Liver (tissue), 9 donors: Measurements from ENCODE around the gene LDB3. TPM values are rescaled to one million over a fixed set of nuclear protein-coding genes. Genes with fewer than 3 reads are reported as not detected.

ENCODE experiments used
- DNase-seq: peaks from one replicate; pipeline ENCODE4 v3.0.0-alpha.2; 2017; ENCODE audit warnings: low spot score
- H3K27ac ChIP-seq, 2 donors: one replicate each; pipeline ENCODE4 v1.7.0; 2013; ENCODE audit warnings: inconsistent platforms in 2 of 2, low read length in 2 of 2, control low read depth in 1 of 2, low read depth in 1 of 2, mild to moderate bottlenecking in 1 of 2
- H3K27me3 ChIP-seq, 4 donors: one replicate each; pipeline versions ENCODE4 v1.6.1 to v1.7.0; 2013; ENCODE audit warnings: low read length in 3 of 4, inconsistent platforms in 1 of 4, mild to moderate bottlenecking in 1 of 4, moderate library complexity in 1 of 4; ENCODE audit not compliant: control insufficient read depth in 4 of 4, insufficient read depth in 4 of 4
- H3K36me3 ChIP-seq, 4 donors: one replicate each; pipeline versions ENCODE4 v1.6.1 to v1.7.0; 2013; ENCODE audit warnings: low read length in 3 of 4, mild to moderate bottlenecking in 3 of 4, low read depth in 1 of 4, moderate library complexity in 1 of 4; ENCODE audit not compliant: control insufficient read depth in 4 of 4, insufficient read depth in 3 of 4
- H3K4me1 ChIP-seq, 4 donors: one replicate each; pipeline versions ENCODE4 v1.6.1 to v1.7.0; 2013; ENCODE audit warnings: low read length in 3 of 4, mild to moderate bottlenecking in 3 of 4, moderate library complexity in 1 of 4; ENCODE audit not compliant: control insufficient read depth in 4 of 4, insufficient read depth in 4 of 4
- H3K4me3 ChIP-seq, 3 donors: one replicate each; pipeline versions ENCODE4 v1.6.1 to v1.7.0; 2013; ENCODE audit warnings: low read length in 3 of 3, control low read depth in 1 of 3, low read depth in 1 of 3, mild to moderate bottlenecking in 1 of 3
- H3K9ac ChIP-seq, 2 donors: one replicate each; pipeline ENCODE4 v1.7.0; 2013; ENCODE audit warnings: low read length in 2 of 2, mild to moderate bottlenecking in 2 of 2, moderate library complexity in 2 of 2, control low read depth in 1 of 2, low read depth in 1 of 2
- H3K9me3 ChIP-seq, 4 donors: one replicate each; pipeline versions ENCODE4 v1.6.1 to v1.7.0; 2013; ENCODE audit warnings: low read length in 3 of 4; ENCODE audit not compliant: control insufficient read depth in 4 of 4
- ATF3 ChIP-seq: IDR thresholded peaks from 2 replicates; pipeline ENCODE4 v1.6.1; 2016; ENCODE audit warnings: antibody characterized with exemption
- EGR1 ChIP-seq, 2 donors: IDR thresholded peaks; 2 replicates each; pipeline ENCODE4 v1.6.1; 2016 to 2018; ENCODE audit warnings: antibody characterized with exemption in 2 of 2, low read depth in 2 of 2
- FOXA1 ChIP-seq: IDR thresholded peaks from 2 replicates; pipeline ENCODE4 v1.6.1; 2016; ENCODE audit warnings: antibody characterized with exemption
- FOXA2 ChIP-seq: IDR thresholded peaks from 2 replicates; pipeline ENCODE4 v1.6.1; 2016; ENCODE audit warnings: antibody characterized with exemption
- GABPA ChIP-seq, 2 donors: IDR thresholded peaks in 1 of 2; conservative IDR thresholded peaks in 1 of 2; 2 replicates each; pipeline ENCODE4 v1.6.1; 2016; ENCODE audit warnings: antibody characterized with exemption in 2 of 2, mild to moderate bottlenecking in 1 of 2, moderate library complexity in 1 of 2
- HNF4A ChIP-seq, 2 donors: conservative IDR thresholded peaks; 2 replicates each; pipeline ENCODE4 v1.6.1; 2016; ENCODE audit warnings: antibody characterized with exemption in 2 of 2, mild to moderate bottlenecking in 2 of 2
- HNF4G ChIP-seq: IDR thresholded peaks from 2 replicates; pipeline ENCODE4 v1.6.1; 2016; ENCODE audit warnings: antibody characterized with exemption
- JUND ChIP-seq, 2 donors: IDR thresholded peaks; 2 replicates each; pipeline ENCODE4 v1.6.1; 2016; ENCODE audit warnings: antibody characterized with exemption in 2 of 2
- MAX ChIP-seq: IDR thresholded peaks from 2 replicates; pipeline ENCODE4 v1.6.1; 2016; ENCODE audit warnings: antibody characterized with exemption
- NR2F2 ChIP-seq: IDR thresholded peaks from 2 replicates; pipeline ENCODE4 v1.6.1; 2016; ENCODE audit warnings: antibody characterized with exemption
- RAD21 ChIP-seq, 2 donors: IDR thresholded peaks; 2 replicates each; pipeline ENCODE4 v1.6.1; 2016; ENCODE audit warnings: antibody characterized with exemption in 2 of 2, mild to moderate bottlenecking in 2 of 2
- RXRA ChIP-seq, 2 donors: IDR thresholded peaks; 2 replicates each; pipeline ENCODE4 v1.6.1; 2017 to 2018; ENCODE audit warnings: antibody characterized with exemption in 2 of 2, mild to moderate bottlenecking in 1 of 2
- SP1 ChIP-seq: IDR thresholded peaks from 2 replicates; pipeline ENCODE4 v1.6.1; 2018; ENCODE audit warnings: antibody characterized with exemption, mild to moderate bottlenecking
- TAF1 ChIP-seq: conservative IDR thresholded peaks from 2 replicates; pipeline ENCODE4 v1.6.1; 2016; ENCODE audit warnings: antibody characterized with exemption, mild to moderate bottlenecking
- ZBTB33 ChIP-seq: IDR thresholded peaks from 2 replicates; pipeline ENCODE4 v1.6.1; 2016; ENCODE audit warnings: antibody characterized with exemption
- WGBS: extraction: QIAGEN DNeasy Blood & Tissue Kit; methylation state at CpG from one replicate; pipeline ENCODE4 v1.1.7; 2013; 5-methylcytosine and 5-hydroxymethylcytosine counted together
- polyA plus RNA-seq, 2 donors: library from polyadenylated mRNA; stranded (reverse) in 1 of 2; unstranded in 1 of 2; fragments of 200-250 nt in 1 of 2; fragments of >200 nt in 1 of 2; fragmentation: Nextera tagmentation in 1 of 2; extraction: Ambion mirVana in 1 of 2; gene quantifications; one replicate each; pipeline versions ENCODE4 v1.2.1 to v1.2.3, GENCODE V29; 2013 to 2015
- total RNA-seq, 2 donors: library from RNA; depleted of rRNA; stranded (reverse); fragments of >200 nt; gene quantifications; one replicate each; pipeline ENCODE4 v1.2.3, GENCODE V29; 2014
- TF ChIP-seq, protein P1 (sequence below): IDR thresholded peaks from 2 replicates; pipeline ENCODE4 v1.6.1; 2016; ENCODE audit warnings: antibody characterized with exemption, mild to moderate bottlenecking
- donor health status: healthy.
- donor health status: healthy.
- donor health status: healthy.
- donor health status: healthy.
- donor health status: healthy.

The LDB3 gene
- total and polyA plus RNA-seq, 4 donors, result 0.09 to 0.42 (median 0.15) TPM; not detected in 1

GRCh38 chr10:86779220-86780017, 111.1 kb downstream of the LDB3 start:
- Histone ChIP-seq H3K4me3 (no peak overlapping the region), H3K9ac (no peak overlapping the region), H3K4me1 (peaks cover 0 to 25% (median 2%) of the 10 kb centered on the region in 4 donors), H3K27ac (no peak overlapping the region), H3K27me3 (no peaks in the 10 kb centered on the region), H3K36me3 (no peaks in the 10 kb centered on the region), H3K9me3 (no peaks in the 10 kb centered on the region)
- TF ChIP-seq, protein P1, sequence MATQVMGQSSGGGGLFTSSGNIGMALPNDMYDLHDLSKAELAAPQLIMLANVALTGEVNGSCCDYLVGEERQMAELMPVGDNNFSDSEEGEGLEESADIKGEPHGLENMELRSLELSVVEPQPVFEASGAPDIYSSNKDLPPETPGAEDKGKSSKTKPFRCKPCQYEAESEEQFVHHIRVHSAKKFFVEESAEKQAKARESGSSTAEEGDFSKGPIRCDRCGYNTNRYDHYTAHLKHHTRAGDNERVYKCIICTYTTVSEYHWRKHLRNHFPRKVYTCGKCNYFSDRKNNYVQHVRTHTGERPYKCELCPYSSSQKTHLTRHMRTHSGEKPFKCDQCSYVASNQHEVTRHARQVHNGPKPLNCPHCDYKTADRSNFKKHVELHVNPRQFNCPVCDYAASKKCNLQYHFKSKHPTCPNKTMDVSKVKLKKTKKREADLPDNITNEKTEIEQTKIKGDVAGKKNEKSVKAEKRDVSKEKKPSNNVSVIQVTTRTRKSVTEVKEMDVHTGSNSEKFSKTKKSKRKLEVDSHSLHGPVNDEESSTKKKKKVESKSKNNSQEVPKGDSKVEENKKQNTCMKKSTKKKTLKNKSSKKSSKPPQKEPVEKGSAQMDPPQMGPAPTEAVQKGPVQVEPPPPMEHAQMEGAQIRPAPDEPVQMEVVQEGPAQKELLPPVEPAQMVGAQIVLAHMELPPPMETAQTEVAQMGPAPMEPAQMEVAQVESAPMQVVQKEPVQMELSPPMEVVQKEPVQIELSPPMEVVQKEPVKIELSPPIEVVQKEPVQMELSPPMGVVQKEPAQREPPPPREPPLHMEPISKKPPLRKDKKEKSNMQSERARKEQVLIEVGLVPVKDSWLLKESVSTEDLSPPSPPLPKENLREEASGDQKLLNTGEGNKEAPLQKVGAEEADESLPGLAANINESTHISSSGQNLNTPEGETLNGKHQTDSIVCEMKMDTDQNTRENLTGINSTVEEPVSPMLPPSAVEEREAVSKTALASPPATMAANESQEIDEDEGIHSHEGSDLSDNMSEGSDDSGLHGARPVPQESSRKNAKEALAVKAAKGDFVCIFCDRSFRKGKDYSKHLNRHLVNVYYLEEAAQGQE, result no peak
- TF ChIP-seq NR2F2, result no peak
- TF ChIP-seq FOXA2, result no peak
- no peak for TF ChIP-seq GABPA (IDR thresholded peaks at IDR 0.05 in 1 of 2, conservative IDR thresholded peaks at IDR 0.05 in 1 of 2)
- TF ChIP-seq JUND (IDR thresholded peaks at IDR 0.05), result no peak
- no peak for TF ChIP-seq HNF4A (conservative IDR thresholded peaks at IDR 0.05)
- no peak for TF ChIP-seq ZBTB33
- no peak for TF ChIP-seq TAF1
- TF ChIP-seq SP1, result no peak
- no peak for TF ChIP-seq FOXA1
- no peak for TF ChIP-seq RAD21 (IDR thresholded peaks at IDR 0.05)
- no peak for TF ChIP-seq EGR1 (IDR thresholded peaks at IDR 0.05; ENCODE audit: low read depth in 2 of 2)
- TF ChIP-seq MAX, result no peak
- no peak for TF ChIP-seq HNF4G
- no peak for TF ChIP-seq ATF3
- DNase-seq, result no peak
- WGBS, result 66% methylated on average over 5 of the region's 5 CpGs

- DNase-seq, result no peak
- H3K4me1 ChIP-seq, result peaks cover 0 to 11% (median 0%) of the 10 kb centered on the region in 4 donors
- no peak overlapping the region for H3K9ac ChIP-seq
- H3K27me3 ChIP-seq, result no peaks in the 10 kb centered on the region
- H3K36me3 ChIP-seq, result no peaks in the 10 kb centered on the region
- 89% methylated on average over 1 of the region's 1 CpG for WGBS
- H3K9me3 ChIP-seq, result no peaks in the 10 kb centered on the region
- TF ChIP-seq HNF4G (no peak), MAX (no peak), RXRA (IDR thresholded peaks at IDR 0.05) (no peak), NR2F2 (no peak), TAF1 (no peak), HNF4A (conservative IDR thresholded peaks at IDR 0.05) (no peak), FOXA1 (no peak), ZBTB33 (no peak), ATF3 (no peak), FOXA2 (no peak)
- TF ChIP-seq, protein P1, result no peak
- H3K4me3 ChIP-seq, result no peak overlapping the region
- no peak overlapping the region for H3K27ac ChIP-seq
These were observed 114.5 kb downstream of the LDB3 start for GRCh38 chr10:86782701-86783418.
